ENCODE results near the gene INPP5J.
"Not testable (repeated sequence)": the region's sequence is repeated elsewhere in the genome, so short reads cannot be mapped to it uniquely, and the experiment has no call there.

INPP5J gene

GRCh38 chr22:31122532-31123291, at the start of gene INPP5J:
Gene INPP5J (plus strand): TSS chr22:31122966. CDS start chr22:31123015, 49 bp downstream.
- DNase-seq, result no peak

DNA sequence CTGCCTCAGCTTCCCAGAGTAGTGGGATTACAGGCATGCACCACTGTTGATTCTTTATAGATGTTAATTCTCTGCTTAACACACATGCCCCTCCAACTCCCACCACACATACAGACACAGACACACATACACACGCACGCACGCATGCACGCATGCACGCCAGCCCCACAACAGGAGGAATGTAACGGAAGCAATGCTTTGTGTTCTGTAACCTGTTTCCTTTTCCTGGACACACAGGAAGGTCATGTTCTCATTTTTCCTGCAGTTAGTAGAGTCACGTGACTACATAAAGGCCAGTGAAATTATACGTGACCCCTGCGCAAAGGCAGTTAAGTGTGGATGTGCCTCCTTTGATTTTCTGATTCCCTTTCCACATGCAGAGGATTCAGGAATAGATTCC, 49.6 kb upstream of the INPP5J start:
- DNase-seq, result not testable (repeated sequence)

DNA sequence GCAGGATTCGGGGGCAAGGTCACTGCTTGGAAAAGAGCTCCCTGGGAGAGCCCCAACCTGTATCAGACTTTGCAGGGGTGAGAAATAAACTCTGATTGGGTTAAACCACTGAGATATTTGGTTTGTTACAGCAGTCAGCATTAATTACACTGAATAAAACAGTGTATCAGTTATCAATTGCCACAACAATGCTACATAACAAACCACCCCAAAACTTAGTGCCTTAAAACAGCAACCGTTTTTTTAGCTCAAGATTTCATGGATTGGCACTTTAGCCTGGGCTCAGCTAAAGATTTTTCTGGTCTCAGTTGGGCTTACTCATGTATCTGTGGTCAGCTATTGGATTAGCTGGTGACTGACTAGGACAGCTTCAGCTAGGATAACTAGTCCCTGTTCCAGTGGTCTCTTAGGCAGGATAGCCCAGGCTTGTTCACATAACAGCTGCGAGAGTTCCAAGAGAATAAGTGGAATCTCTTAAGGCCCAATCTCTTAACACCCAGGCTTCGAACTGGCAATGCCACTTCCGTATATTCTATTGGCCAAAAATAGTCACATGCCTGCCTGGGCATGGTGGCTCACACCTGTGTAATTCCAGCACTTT, 49.1 kb upstream of the INPP5J start:
- DNase-seq, result not testable (repeated sequence)

GRCh38 chr22:31075961-31076360, 46.8 kb upstream of the INPP5J start:
- DNase-seq, result no peak

GRCh38 chr22:31077681-31078080, 45.1 kb upstream of the INPP5J start:
- DNase-seq, result no peak

DNA sequence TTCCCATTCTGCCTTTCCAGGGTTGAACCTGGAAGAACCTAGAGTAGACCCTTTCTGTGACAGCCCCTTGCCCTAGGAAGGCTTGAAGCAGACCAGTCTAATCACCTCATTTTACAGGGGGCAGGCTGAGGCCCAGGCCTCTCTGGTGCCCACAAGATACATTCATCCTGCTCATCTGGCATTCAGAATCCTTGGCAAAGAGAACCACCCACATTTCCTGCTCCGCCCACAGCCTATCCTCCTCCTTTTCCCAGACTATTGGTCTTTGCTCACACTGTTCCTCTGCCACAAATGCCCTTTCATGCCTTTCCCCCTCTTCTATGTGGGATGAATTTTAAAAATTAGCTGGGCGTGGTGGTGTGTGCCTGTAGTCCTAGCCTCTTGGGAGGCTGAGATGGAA, 44.4 kb upstream of the INPP5J start:
- DNase-seq, result not testable (repeated sequence)

DNA sequence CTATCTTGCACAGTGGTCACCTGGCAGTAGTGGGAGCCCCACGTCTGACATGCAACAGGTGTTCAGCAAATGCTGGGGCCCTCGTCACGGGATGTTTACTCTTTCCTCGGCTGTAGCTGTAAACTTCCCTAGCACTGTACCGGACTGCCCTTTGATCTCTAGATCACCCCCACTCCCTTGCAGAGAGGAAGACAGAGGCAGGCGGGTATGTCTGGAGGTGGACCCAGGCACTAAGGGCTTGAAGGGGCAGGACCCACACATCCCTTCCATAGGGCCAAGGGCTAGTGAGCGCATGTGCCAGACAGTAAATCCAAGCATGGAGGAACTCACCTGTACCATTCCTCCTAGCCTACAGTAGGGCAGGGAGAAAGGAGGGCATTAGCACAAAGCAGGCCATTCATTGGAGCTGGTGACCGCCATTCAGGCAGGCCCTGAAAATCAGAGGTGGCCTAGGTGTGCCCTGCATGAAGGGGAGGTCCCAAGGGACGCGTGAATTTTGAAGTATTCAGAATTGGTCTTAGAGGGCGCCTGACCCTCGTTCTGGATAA, 43.6 kb upstream of the INPP5J start:
- no peak for DNase-seq

GRCh38 chr22:31080164-31080847, 42.5 kb upstream of the INPP5J start:
- no peak for DNase-seq

DNA sequence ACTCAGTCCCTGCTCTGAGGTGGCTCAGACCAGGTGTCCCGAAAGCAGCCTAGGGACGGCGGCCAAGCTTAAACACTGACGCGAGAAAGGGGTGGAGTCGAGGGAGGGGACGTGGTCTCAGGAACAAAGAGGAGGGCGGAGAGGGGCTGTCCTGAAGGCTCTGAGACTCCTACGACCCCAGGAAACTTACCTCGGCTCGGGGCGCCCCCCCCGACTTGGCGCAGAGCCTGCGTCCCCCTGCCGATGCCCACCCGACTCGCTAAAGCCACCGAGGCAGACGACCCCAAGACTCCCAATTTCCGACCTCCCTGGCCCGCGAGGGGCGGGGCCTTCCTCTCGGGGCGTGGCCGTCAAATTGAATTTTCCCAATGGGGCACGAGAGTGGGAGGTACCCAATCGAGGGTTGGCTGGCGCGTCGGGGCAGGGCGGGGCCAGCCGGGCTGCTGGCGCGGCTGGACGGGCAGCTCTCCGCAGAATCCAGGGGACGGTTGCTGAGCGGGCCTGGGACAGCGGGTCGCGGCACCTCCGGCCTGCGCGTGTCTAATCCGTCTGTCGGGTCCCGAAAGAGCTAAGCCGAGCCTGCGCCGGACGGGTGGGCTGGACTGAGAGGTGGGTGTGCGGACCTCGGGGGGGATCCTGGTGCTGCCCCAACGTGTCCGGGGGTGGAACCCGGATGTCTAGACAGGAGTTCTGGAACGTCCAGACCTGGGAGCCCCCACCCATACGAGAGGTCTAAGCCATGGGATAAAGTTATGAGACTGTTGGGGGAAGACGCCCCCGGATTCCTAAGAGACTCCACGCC, 41.7 kb upstream of the INPP5J start, which contains the start of gene SMTN:
Gene SMTN, plus strand, starts transcription at position 471 of the 802 bp plus-strand sequence. CDS start 1,941 bp downstream, outside the sequence.
- DNase-seq, result peak; percentile 92 to 95 (median 94)

DNA sequence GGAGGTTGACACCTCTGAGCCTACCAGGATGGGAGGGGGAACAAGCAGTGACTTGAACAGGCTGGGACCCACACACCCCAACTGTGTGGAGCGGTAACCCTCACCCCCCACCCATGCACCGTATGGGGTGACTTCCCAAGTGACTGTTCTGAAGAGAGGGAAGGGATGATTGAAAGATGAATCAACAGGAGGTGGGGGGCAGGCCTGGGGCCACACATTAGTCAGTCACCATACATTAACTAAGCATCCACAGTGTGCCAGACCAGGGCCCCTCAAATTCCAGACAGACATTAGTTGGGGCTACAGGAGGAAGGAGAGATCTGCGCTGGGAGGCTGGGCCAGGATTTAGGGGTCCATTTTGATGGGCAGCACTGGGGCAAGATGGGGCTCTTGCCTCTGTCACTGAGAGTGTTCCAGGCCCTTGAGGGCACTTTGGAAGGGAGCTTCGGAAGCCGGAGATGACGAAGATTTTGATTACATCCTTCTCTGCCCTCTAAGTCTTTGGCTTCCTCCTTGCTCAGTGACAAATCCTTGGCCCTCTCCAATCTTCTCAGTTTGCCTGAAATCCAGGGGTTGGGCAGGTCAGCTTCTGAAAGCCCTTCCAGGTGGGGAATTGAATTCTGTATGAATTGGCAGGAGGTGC, 40.7 kb upstream of the INPP5J start:
- DNase-seq, result peak; percentile 40 to 55 (median 45)

- peak; percentile 36 to 72 (median 51) for DNase-seq
Observed at GRCh38 chr22:31082606-31083376, 40.0 kb upstream of the INPP5J start.

GRCh38 chr22:31083377-31083768, 39.4 kb upstream of the INPP5J start:
- DNase-seq, result no peak

- peak in 2 of 3 donors; percentile 12 to 20 for DNase-seq
Observed at GRCh38 chr22:31083923-31084810, 38.6 kb upstream of the INPP5J start.

DNA sequence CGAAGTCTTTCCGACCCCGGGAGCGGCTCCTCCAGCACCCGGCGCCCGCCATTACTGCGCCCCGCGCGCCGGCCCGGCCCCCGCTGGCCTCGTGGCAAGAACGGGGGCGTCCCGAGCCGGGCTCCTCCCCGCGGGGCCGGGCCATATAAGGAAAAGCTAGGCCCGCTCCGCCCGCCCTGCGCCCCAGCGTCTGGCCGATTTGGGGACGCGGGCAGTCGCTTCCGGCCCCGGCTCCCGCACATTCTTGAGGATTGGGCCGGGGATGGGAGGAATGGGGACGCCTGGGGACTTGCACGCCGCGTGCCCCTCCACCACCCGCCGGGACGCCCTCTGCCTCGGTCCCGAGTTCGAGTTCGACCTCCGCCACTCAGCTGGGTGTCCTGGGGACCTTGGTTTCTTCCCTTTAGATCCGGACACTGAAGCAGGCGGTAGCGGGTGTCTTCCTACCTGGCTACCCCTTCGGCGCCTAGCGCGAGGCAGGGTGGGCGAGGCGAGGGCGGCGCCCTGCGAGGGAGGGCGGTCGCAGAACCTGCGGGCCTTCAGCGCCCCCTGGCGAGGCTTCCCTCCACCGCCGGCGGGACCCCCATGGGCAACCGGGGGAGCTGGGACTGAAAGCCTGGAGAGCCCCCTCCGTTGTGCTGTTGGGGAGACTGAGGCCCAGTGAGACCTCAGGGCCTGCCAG, 37.8 kb upstream of the INPP5J start:
- DNase-seq, result peak; percentile 88 to 97 (median 95)

DNA sequence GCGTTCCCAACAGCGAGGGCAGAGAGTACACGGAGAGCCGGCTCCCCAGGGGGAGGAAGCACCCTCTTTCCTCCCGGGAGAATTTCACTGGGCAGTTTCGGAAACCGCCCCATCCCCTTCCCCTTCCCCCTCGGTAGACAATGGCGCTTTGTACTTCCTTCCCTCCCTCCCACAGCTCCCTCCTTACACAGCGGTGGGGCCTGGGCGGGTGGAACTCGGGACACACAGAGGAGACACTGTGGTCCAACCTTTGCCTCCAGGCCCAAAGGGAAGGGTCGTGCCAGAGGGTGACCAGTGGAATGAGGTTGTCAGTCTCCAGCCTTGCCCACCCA, 37.3 kb upstream of the INPP5J start:
- DNase-seq, result peak in 1 of 3 donors; percentile 54

DNA sequence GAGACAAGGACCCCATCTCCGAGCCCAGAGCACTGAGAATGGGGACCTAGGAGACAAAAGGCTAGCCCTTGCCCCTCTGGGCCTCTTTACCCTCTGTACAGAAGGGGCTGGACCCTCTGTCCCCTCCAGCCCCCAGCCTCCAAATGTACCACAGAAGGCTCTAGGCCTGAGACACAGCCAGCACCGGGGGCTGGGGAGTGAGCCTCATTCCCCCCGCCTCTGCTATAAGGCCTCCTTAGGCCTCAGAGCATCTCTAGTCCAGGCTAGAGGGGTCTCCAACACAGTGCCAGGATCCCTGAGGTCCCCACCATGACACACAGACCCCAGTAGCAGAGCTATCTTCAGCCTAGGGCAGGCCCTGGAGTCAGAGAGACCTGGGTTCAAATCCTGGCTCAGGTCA, 36.8 kb upstream of the INPP5J start:
- DNase-seq, result no peak

- DNase-seq, result no peak
Observed at GRCh38 chr22:31086703-31087330, 35.9 kb upstream of the INPP5J start.

GRCh38 chr22:31087744-31088215, 35.0 kb upstream of the INPP5J start:
- no peak for DNase-seq
